ENCODE results near the gene NSG1. TPM values are rescaled to one million over a fixed set of nuclear protein-coding genes. Genes with fewer than 3 reads are reported as not detected.

NSG1 gene
- polyA plus RNA-seq, 1 of the 3 experiments (the other 2 are of a cell fraction): 11.4 TPM

DNA sequence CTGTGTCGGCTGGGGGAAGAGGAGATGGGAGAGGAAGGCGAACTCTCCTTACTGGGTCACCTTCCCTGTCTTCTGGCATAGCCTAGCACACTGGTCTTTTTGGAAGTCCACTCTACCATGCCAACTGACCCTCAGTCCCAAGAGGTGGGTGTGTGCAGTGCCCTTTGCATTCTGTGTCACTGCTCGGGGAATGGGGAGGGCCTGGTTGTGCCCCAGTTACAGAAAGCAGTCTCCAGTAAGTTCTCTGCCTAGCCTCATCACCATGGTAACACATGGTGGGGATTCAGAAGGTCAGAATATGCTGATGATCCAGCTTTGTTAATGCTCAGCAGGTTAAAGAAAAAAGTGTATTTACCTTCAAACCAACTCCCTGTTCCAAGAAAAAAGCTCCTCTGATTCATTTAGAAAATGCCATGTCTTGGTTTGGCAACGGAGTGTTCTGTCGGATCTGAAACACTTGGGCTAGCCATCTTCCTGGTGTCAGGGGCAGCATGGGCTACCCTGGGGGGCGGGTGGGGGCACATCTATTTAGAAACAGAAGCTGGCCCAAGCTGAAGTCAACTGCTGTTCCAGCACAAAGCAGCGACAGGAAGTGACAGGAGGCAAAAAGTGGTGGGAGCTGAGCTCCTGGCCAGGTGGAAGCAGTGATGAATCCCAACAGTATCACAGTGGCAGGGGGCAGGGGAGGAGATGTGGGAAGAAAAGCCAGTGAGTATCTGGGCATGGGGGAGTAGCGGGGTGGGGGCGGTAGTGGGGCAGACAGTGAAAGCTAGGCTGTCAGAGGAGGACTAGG is 37.0 kb downstream of the NSG1 start:
- H3K9me2 ChIP-seq: no peaks in the 10 kb centered on the region
- no peak overlapping the region for H2AFZ ChIP-seq (ENCODE audit: low read depth)
- no peaks in the 10 kb centered on the region for H3K27me3 ChIP-seq (ENCODE audit: insufficient read depth)
- ChIA-PET POLR2A (no interaction called here), CTCF (interaction anchor here (1.1 to 1.2 kb wide), 2 partner anchors 39 to 88 kb away, joined by 3 read pairs; no protein-coding TSS in a partner anchor)
- DNase-seq: no peak
- H3K79me2 ChIP-seq (ENCODE audit: insufficient read depth): no peaks in the 10 kb centered on the region
- no peaks in the 10 kb centered on the region for H3K9me3 ChIP-seq
- TF ChIP-seq, protein P1, sequence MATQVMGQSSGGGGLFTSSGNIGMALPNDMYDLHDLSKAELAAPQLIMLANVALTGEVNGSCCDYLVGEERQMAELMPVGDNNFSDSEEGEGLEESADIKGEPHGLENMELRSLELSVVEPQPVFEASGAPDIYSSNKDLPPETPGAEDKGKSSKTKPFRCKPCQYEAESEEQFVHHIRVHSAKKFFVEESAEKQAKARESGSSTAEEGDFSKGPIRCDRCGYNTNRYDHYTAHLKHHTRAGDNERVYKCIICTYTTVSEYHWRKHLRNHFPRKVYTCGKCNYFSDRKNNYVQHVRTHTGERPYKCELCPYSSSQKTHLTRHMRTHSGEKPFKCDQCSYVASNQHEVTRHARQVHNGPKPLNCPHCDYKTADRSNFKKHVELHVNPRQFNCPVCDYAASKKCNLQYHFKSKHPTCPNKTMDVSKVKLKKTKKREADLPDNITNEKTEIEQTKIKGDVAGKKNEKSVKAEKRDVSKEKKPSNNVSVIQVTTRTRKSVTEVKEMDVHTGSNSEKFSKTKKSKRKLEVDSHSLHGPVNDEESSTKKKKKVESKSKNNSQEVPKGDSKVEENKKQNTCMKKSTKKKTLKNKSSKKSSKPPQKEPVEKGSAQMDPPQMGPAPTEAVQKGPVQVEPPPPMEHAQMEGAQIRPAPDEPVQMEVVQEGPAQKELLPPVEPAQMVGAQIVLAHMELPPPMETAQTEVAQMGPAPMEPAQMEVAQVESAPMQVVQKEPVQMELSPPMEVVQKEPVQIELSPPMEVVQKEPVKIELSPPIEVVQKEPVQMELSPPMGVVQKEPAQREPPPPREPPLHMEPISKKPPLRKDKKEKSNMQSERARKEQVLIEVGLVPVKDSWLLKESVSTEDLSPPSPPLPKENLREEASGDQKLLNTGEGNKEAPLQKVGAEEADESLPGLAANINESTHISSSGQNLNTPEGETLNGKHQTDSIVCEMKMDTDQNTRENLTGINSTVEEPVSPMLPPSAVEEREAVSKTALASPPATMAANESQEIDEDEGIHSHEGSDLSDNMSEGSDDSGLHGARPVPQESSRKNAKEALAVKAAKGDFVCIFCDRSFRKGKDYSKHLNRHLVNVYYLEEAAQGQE (IDR thresholded peaks at IDR 0.05; ENCODE audit: low read depth, low read length): no peak
- TF ChIP-seq CHD2 (IDR thresholded peaks at IDR 0.05; ENCODE audit: low read length, partially characterized antibody): no peak
- no peak for TF ChIP-seq TEAD4 (IDR thresholded peaks at IDR 0.05; ENCODE audit: borderline replicate concordance, insufficient read depth)
- TF ChIP-seq EP300 (IDR thresholded peaks at IDR 0.05; ENCODE audit: borderline replicate concordance in 1 of 2, low read depth in 1 of 2, low read length in 1 of 2): no peak
- no peak for TF ChIP-seq MXI1 (IDR thresholded peaks at IDR 0.05; ENCODE audit: low read depth, low read length)
- TF ChIP-seq, protein P2, sequence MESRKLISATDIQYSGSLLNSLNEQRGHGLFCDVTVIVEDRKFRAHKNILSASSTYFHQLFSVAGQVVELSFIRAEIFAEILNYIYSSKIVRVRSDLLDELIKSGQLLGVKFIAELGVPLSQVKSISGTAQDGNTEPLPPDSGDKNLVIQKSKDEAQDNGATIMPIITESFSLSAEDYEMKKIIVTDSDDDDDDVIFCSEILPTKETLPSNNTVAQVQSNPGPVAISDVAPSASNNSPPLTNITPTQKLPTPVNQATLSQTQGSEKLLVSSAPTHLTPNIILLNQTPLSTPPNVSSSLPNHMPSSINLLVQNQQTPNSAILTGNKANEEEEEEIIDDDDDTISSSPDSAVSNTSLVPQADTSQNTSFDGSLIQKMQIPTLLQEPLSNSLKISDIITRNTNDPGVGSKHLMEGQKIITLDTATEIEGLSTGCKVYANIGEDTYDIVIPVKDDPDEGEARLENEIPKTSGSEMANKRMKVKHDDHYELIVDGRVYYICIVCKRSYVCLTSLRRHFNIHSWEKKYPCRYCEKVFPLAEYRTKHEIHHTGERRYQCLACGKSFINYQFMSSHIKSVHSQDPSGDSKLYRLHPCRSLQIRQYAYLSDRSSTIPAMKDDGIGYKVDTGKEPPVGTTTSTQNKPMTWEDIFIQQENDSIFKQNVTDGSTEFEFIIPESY (IDR thresholded peaks at IDR 0.05; ENCODE audit: borderline replicate concordance, low read depth): no peak
- no peak for TF ChIP-seq FOXM1 (IDR thresholded peaks at IDR 0.05; ENCODE audit: low read depth)
- no peak for TF ChIP-seq GATA2 (CRISPR knock-in tag; IDR thresholded peaks at IDR 0.05)
- TF ChIP-seq FOSL2 (IDR thresholded peaks at IDR 0.05; ENCODE audit: borderline replicate concordance, low read depth): no peak
- WGBS (ENCODE audit: low lambda C conversion rate): 90% methylated on average over 8 of the region's 9 CpGs
- H3K9ac ChIP-seq: no peak overlapping the region
- no peak overlapping the region for H3K4me2 ChIP-seq
- H4K20me1 ChIP-seq (ENCODE audit: insufficient read depth): no peaks in the 10 kb centered on the region
- H3F3A ChIP-seq (replicated peaks; ENCODE audit: insufficient read depth): no peaks in the 10 kb centered on the region
- peaks cover 4 to 37% of the 10 kb centered on the region in 2 experiments for H3K36me3 ChIP-seq (replicated peaks in 1 of 2; ENCODE audit: control insufficient read depth in 1 of 2, insufficient read depth in 2 of 2, low read length in 1 of 2)
- no peaks in the 10 kb centered on the region; a peak in 1 of 4 replicates for H3K4me1 ChIP-seq (ENCODE audit: control insufficient read depth in 1 of 2, insufficient read depth in 2 of 2, low read depth in 1 of 2, low read length in 1 of 2)
- no peak overlapping the region for H3K4me3 ChIP-seq (ENCODE audit: low read depth in 2 of 2, low read length in 1 of 2)
- no peak overlapping the region for H3K27ac ChIP-seq (ENCODE audit: low read depth in 2 of 2, low read length in 1 of 2)
